H1 (cell line): ENCODE results near the gene RDH16. TPM values are rescaled to one million over a fixed set of nuclear protein-coding genes. Genes with fewer than 3 reads are reported as not detected.

ENCODE experiments used
- CTCF ChIA-PET: fragments of 300-600 bp; sonication (Branson Sonifier 250); formaldehyde crosslinking; loops from one replicate; lab custom pipeline; 2021; ENCODE audit not compliant: partially characterized antibody; lab: Charles Lee
- POLR2A ChIA-PET: fragments of 300-600 bp; sonication (Branson Sonifier 250); formaldehyde crosslinking; loops from one replicate; lab custom pipeline; 2021; ENCODE audit warnings: inconsistent platforms; ENCODE audit not compliant: partially characterized antibody; lab: Charles Lee
- DNase-seq, 2 experiments: peaks; one replicate each; pipeline versions ENCODE4 v3.0.0 to v3.0.0-alpha.2; 2010 to 2022; ENCODE audit warnings: low spot score in 2 of 2, low read depth in 1 of 2, mixed read lengths in 1 of 2
- FAIRE-seq: peaks from 2 replicates; lab custom pipeline; 2011; peaks lifted over from hg19 to GRCh38; lab: Jason Lieb, UNC
- H2AFZ ChIP-seq: 2 replicates; pipeline ENCODE4 v1.8.1; 2012; ENCODE audit warnings: low read length, inconsistent platforms
- H2AK5ac ChIP-seq: 2 replicates; pipeline ENCODE4 v1.6.1; 2013; ENCODE audit warnings: low read depth, low read length
- H2BK120ac ChIP-seq: replicated peaks from 2 replicates; pipeline ENCODE3; 2013; ENCODE audit warnings: low read depth, low read length, inconsistent platforms
- H2BK12ac ChIP-seq: 2 replicates; pipeline ENCODE4 v1.6.1; 2013; ENCODE audit warnings: low read depth, low read length
- H2BK15ac ChIP-seq: 2 replicates; pipeline ENCODE4 v1.6.1; 2013; ENCODE audit warnings: low read length
- H2BK20ac ChIP-seq: 2 replicates; pipeline ENCODE4 v1.6.1; 2013; ENCODE audit warnings: low read length
- H2BK5ac ChIP-seq: 2 replicates; pipeline ENCODE4 v1.6.1; 2013; ENCODE audit warnings: low read depth, low read length
- H3K14ac ChIP-seq: 2 replicates; pipeline ENCODE4 v1.6.1; 2013; ENCODE audit warnings: inconsistent platforms; ENCODE audit not compliant: insufficient read length
- H3K18ac ChIP-seq: 2 replicates; pipeline ENCODE4 v1.6.1; 2013; ENCODE audit warnings: low read length; ENCODE audit errors: extremely low read depth
- H3K23ac ChIP-seq: 2 replicates; pipeline ENCODE4 v1.6.1; 2013; ENCODE audit warnings: inconsistent platforms; ENCODE audit not compliant: insufficient read length
- H3K23me2 ChIP-seq: 2 replicates; pipeline ENCODE4 v1.6.1; 2013; ENCODE audit warnings: low read depth, low read length
- H3K27ac ChIP-seq: 2 replicates; pipeline ENCODE4 v1.6.1; 2011; ENCODE audit warnings: low read depth, low read length, inconsistent platforms
- H3K27me3 ChIP-seq, 4 experiments: replicated peaks in 1 of 4; 1 replicate in 1 of 4; 2 replicates in 3 of 4; pipeline versions ENCODE4 v1.6.1 to v1.8.1; 2011 to 2013; ENCODE audit warnings: low read length in 3 of 4, mild to moderate bottlenecking in 3 of 4, inconsistent platforms in 2 of 4, mixed read lengths in 2 of 4, moderate library complexity in 1 of 4; ENCODE audit not compliant: control insufficient read depth in 3 of 4, insufficient read depth in 3 of 4; ENCODE audit errors: extremely low read depth in 1 of 4
- H3K36me3 ChIP-seq, 4 experiments: 2 replicates each; pipeline versions ENCODE4 v1.6.1 to v1.8.1; 2011 to 2013; ENCODE audit warnings: mild to moderate bottlenecking in 4 of 4, low read length in 3 of 4, moderate library complexity in 2 of 4, control low read depth in 1 of 4, inconsistent platforms in 1 of 4; ENCODE audit not compliant: insufficient read depth in 4 of 4, control insufficient read depth in 2 of 4
- H3K4ac ChIP-seq: replicated peaks from 2 replicates; pipeline ENCODE3; 2013; ENCODE audit warnings: low read length, low read depth, mixed read lengths, inconsistent platforms; ENCODE audit not compliant: insufficient read length
- H3K4me1 ChIP-seq, 4 experiments: replicated peaks in 1 of 4; 1 replicate in 1 of 4; 2 replicates in 3 of 4; pipeline versions ENCODE4 v1.6.1 to v1.8.1; 2011 to 2013; ENCODE audit warnings: low read length in 3 of 4, inconsistent platforms in 2 of 4, mixed read lengths in 1 of 4; ENCODE audit not compliant: insufficient read depth in 4 of 4, control insufficient read depth in 3 of 4
- H3K4me2 ChIP-seq, 2 experiments: 2 replicates each; pipeline versions ENCODE4 v1.6.1 to v1.8.1; 2011 to 2013; ENCODE audit warnings: low read depth in 2 of 2, low read length in 2 of 2, control low read depth in 1 of 2, inconsistent platforms in 1 of 2, mild to moderate bottlenecking in 1 of 2; ENCODE audit not compliant: insufficient read depth in 1 of 2
- H3K4me3 ChIP-seq, 4 experiments: fragments of 200-600, 300-600 bp in 1 of 4; sonication (generic), shearing (Covaris generic), sonication (Bioruptor Twin) in 1 of 4; 2 replicates each; pipeline versions ENCODE4 v1.5.1 to v1.8.1; 2011 to 2016; ENCODE audit warnings: low read length in 4 of 4, low read depth in 3 of 4, control low read depth in 2 of 4, inconsistent platforms in 2 of 4, mild to moderate bottlenecking in 2 of 4, mixed read lengths in 1 of 4, moderate library complexity in 1 of 4; ENCODE audit not compliant: insufficient read depth in 2 of 4; ENCODE audit errors: extremely low read depth in 1 of 4
- H3K56ac ChIP-seq: replicated peaks from 2 replicates; pipeline ENCODE3; 2013; ENCODE audit warnings: low read depth, mild to moderate bottlenecking, mixed read lengths, low read length, inconsistent platforms; ENCODE audit not compliant: insufficient read length
- H3K79me1 ChIP-seq: 2 replicates; pipeline ENCODE4 v1.6.1; 2013; ENCODE audit warnings: low read depth, low read length, control low read depth
- H3K79me2 ChIP-seq, 2 experiments: 2 replicates each; pipeline versions ENCODE4 v1.6.1 to v1.8.1; 2012 to 2013; ENCODE audit warnings: low read length in 2 of 2, mild to moderate bottlenecking in 2 of 2, inconsistent platforms in 1 of 2; ENCODE audit not compliant: insufficient read depth in 2 of 2, control insufficient read depth in 1 of 2
- H3K9ac ChIP-seq, 4 experiments: replicated peaks in 1 of 4; 1 replicate in 1 of 4; 2 replicates in 3 of 4; pipeline versions ENCODE4 v1.6.1 to v1.8.1; 2011 to 2013; ENCODE audit warnings: low read depth in 3 of 4, low read length in 3 of 4, control low read depth in 2 of 4, mild to moderate bottlenecking in 2 of 4, moderate library complexity in 2 of 4, inconsistent platforms in 1 of 4; ENCODE audit errors: extremely low read depth in 1 of 4
- H3K9me3 ChIP-seq, 2 experiments: 2 replicates each; pipeline versions ENCODE4 v1.6.1 to v1.8.1; 2012 to 2013; ENCODE audit warnings: mild to moderate bottlenecking in 2 of 2, moderate library complexity in 2 of 2, control low read depth in 1 of 2, inconsistent platforms in 1 of 2, low read depth in 1 of 2, low read length in 1 of 2, mixed read lengths in 1 of 2; ENCODE audit not compliant: insufficient read depth in 2 of 2
- H4K20me1 ChIP-seq, 2 experiments: replicated peaks in 1 of 2; 2 replicates each; pipeline versions ENCODE3 to v1.8.1; 2011 to 2013; ENCODE audit warnings: inconsistent platforms in 2 of 2, low read length in 2 of 2, mild to moderate bottlenecking in 1 of 2; ENCODE audit not compliant: insufficient read depth in 2 of 2, control insufficient read depth in 1 of 2
- H4K5ac ChIP-seq: 2 replicates; pipeline ENCODE4 v1.6.1; 2013; ENCODE audit warnings: low read length, low read depth, mixed read lengths, inconsistent platforms; ENCODE audit not compliant: insufficient read length
- H4K8ac ChIP-seq: 2 replicates; pipeline ENCODE4 v1.8.0; 2013; ENCODE audit warnings: mild to moderate bottlenecking, moderate library complexity, low read length, inconsistent platforms; ENCODE audit not compliant: insufficient read depth; ENCODE audit errors: extremely low read depth
- H4K91ac ChIP-seq: replicated peaks from 2 replicates; pipeline ENCODE3; 2013; ENCODE audit warnings: low read length, mixed read lengths, inconsistent platforms; ENCODE audit not compliant: insufficient read length
- CHD2 ChIP-seq: IDR thresholded peaks from 2 replicates; pipeline ENCODE4 v1.6.1; 2012; ENCODE audit warnings: low read length, improper control_type of control experiment
- SIX5 ChIP-seq: IDR thresholded peaks from 2 replicates; pipeline ENCODE4 v1.6.1; 2011; ENCODE audit warnings: mild to moderate bottlenecking, low read depth, low read length
- TEAD4 ChIP-seq: IDR thresholded peaks from 2 replicates; pipeline ENCODE4 v1.6.1; 2012; ENCODE audit warnings: low read depth, low read length, inconsistent platforms, mixed read lengths
- WGBS, 2 experiments: shearing (Covaris generic) in 1 of 2; methylation state at CpG; one replicate each; pipeline versions ENCODE4 v1.1.6 to v1.1.7; 2013 to 2015; ENCODE audit warnings: low lambda C conversion rate in 2 of 2, mixed read lengths in 2 of 2, inconsistent platforms in 1 of 2, low coverage in 1 of 2, missing lambda C conversion rate in 1 of 2; ENCODE audit not compliant: insufficient replicate concordance in 2 of 2, insufficient coverage in 1 of 2, insufficient read length in 1 of 2; ENCODE audit errors: extremely low coverage in 1 of 2, missing lambda C conversion rate in 1 of 2; 5-methylcytosine and 5-hydroxymethylcytosine counted together
- polyA plus RNA-seq, 7 experiments: library from polyadenylated mRNA; depleted of rRNA in 3 of 7; stranded (reverse) in 5 of 7; unstranded in 2 of 7; fragments of >200 nt in 5 of 7; fragments of 200-250 nt in 2 of 7; gene quantifications; 1 replicate in 5 of 7; 2 replicates in 1 of 7; 4 replicates in 1 of 7; pipeline versions ENCODE4 v1.2.1 to v1.2.3, GENCODE V29; 2011 to 2013; ENCODE audit warnings: missing spikeins in 2 of 7, mixed read lengths in 2 of 7
- total RNA-seq: library from RNA; stranded (reverse); fragmentation: NEBNext Ultra II Directional; extraction: Animal tissue kit (Norgen Biotek cat#: 25700); gene quantifications from 2 replicates; pipeline ENCODE4 v1.2.1, GENCODE V29; 2021

RDH16 gene
- total and polyA plus RNA-seq, 2 of the 8 experiments (the other 6 are each of a cell fraction or from before 2014, with no cell fraction given): 0.30 to 0.79 TPM

DNA sequence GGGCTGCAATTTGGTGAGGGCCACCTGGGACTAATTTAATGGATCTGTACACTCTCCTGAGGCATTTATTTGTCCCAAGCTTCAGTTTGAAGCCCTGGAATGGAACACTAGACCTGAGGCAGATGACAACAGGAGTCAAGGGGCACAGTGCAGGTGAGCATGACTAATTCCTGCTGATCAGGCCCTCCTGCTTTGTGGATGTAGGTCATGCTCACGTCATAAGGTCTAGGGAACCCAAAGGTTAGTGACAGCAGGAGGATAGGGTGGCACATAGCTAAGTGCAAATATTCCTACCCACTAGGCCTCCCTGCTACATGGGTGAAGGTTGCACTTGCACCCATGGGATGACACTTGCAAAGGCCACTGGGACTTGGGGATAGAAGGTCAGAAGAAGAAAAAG, 54.0 kb downstream of the RDH16 start:
- H3K4ac ChIP-seq: no peak overlapping the region
- DNase-seq (no peak), FAIRE-seq (no peak)
- H3K9ac ChIP-seq: no peak overlapping the region
- no peaks in the 10 kb centered on the region for H3K4me1 ChIP-seq
- H2BK5ac ChIP-seq: no peak overlapping the region
- WGBS, 2 experiments: 28% methylated on average over 1 of the region's 1 CpG; no CpG with 5 or more reads in 1 of the 2 experiments
- no peaks in the 10 kb centered on the region for H3K27me3 ChIP-seq
- no peak overlapping the region for H3K18ac ChIP-seq
- H4K8ac ChIP-seq: no peak overlapping the region
- CTCF ChIA-PET: interaction anchor here (0.6 to 0.7 kb wide), 2 partner anchors 9 to 33 kb away, joined by 3 to 4 read pairs; no protein-coding TSS in a partner anchor
- no peak overlapping the region for H4K91ac ChIP-seq
- H3K23ac ChIP-seq: no peak overlapping the region
- no peaks in the 10 kb centered on the region for H3K36me3 ChIP-seq
- no peak overlapping the region for H3K4me3 ChIP-seq
- H2BK120ac ChIP-seq: no peak overlapping the region
- H3K23me2 ChIP-seq: no peaks in the 10 kb centered on the region
- no peak overlapping the region for H2AFZ ChIP-seq
- H3K56ac ChIP-seq: no peak overlapping the region
- H2BK12ac ChIP-seq: no peak overlapping the region
- H4K5ac ChIP-seq: no peak overlapping the region
- no peaks in the 10 kb centered on the region for H4K20me1 ChIP-seq
- H2BK15ac ChIP-seq: no peak overlapping the region
- no peak overlapping the region for H3K14ac ChIP-seq
- no peak for TF ChIP-seq SIX5
- no peak for TF ChIP-seq CHD2
- TF ChIP-seq TEAD4: no peak
- TF ChIP-seq, all 59 proteins: peak for 0
- POLR2A ChIA-PET: no interaction called here
- Histone ChIP-seq H2BK20ac (no peak overlapping the region), H3K9me3 (peaks cover 56 to 62% of the 10 kb centered on the region in 2 experiments), H2AK5ac (no peak overlapping the region), H3K79me1 (no peaks in the 10 kb centered on the region), H3K4me2 (no peak overlapping the region), H3K27ac (no peak overlapping the region), H3K79me2 (no peaks in the 10 kb centered on the region)

Other genes starting within 250 kb of the RDH16 start
- 1,027 and 1,063 TPM in 2 replicates for gene NACA, start 232.3 kb downstream of the RDH16 start, total RNA-seq
- gene NACA, start 232.3 kb downstream of the RDH16 start, polyA plus RNA-seq (2011; rRNA removed): 225 and 511 TPM in 2 replicates
- gene PRIM1, start 205.3 kb downstream of the RDH16 start, total RNA-seq: 52.4 and 57.9 TPM in 2 replicates
- 38.6 and 61.9 TPM in 2 replicates for gene PRIM1, start 205.3 kb downstream of the RDH16 start, polyA plus RNA-seq (2011; rRNA removed)
- gene HSD17B6, start 194.3 kb downstream of the RDH16 start, total RNA-seq: 4.2 and 4.9 TPM in 2 replicates
- 2.2 and 4.1 TPM in 2 replicates for gene HSD17B6, start 194.3 kb downstream of the RDH16 start, polyA plus RNA-seq (2011; rRNA removed)
- not detected in 2 replicates for gene SDR9C7, start 23.2 kb downstream of the RDH16 start, total RNA-seq
- gene SDR9C7, start 23.2 kb downstream of the RDH16 start, polyA plus RNA-seq (2011; rRNA removed): 0.11 TPM in 1 of 2 replicates, not detected in the other
- gene ZBTB39, start 48.9 kb upstream of the RDH16 start, total RNA-seq: 24.5 and 25.0 TPM in 2 replicates
- 19.3 and 21.0 TPM in 2 replicates for gene ZBTB39, start 48.9 kb upstream of the RDH16 start, polyA plus RNA-seq (2011; rRNA removed)
- 9.7 and 11.7 TPM in 2 replicates for gene TAC3, start 58.9 kb upstream of the RDH16 start, total RNA-seq
- 36.0 and 45.3 TPM in 2 replicates for gene TAC3, start 58.9 kb upstream of the RDH16 start, polyA plus RNA-seq (2011; rRNA removed)
- gene MYO1A, start 92.5 kb upstream of the RDH16 start, total RNA-seq: 0.52 and 0.54 TPM in 2 replicates
- gene MYO1A, start 92.5 kb upstream of the RDH16 start, polyA plus RNA-seq (2011; rRNA removed): 0.60 and 0.77 TPM in 2 replicates
- gene NEMP1, start 121.2 kb upstream of the RDH16 start, total RNA-seq: 41.6 and 43.2 TPM in 2 replicates
- gene NEMP1, start 121.2 kb upstream of the RDH16 start, polyA plus RNA-seq (2011; rRNA removed): 21.3 and 30.1 TPM in 2 replicates
- gene NAB2, start 131.5 kb upstream of the RDH16 start, total RNA-seq: 20.6 and 20.9 TPM in 2 replicates
- gene NAB2, start 131.5 kb upstream of the RDH16 start, polyA plus RNA-seq (2011; rRNA removed): 23.5 and 30.8 TPM in 2 replicates
- 26.8 and 32.9 TPM in 2 replicates for gene STAT6, start 153.8 kb upstream of the RDH16 start, total RNA-seq
- gene STAT6, start 153.8 kb upstream of the RDH16 start, polyA plus RNA-seq (2011; rRNA removed): 38.7 and 52.2 TPM in 2 replicates
- 92.5 and 99.1 TPM in 2 replicates for gene LRP1, start 170.9 kb upstream of the RDH16 start, total RNA-seq
- 35.3 and 59.0 TPM in 2 replicates for gene LRP1, start 170.9 kb upstream of the RDH16 start, polyA plus RNA-seq (2011; rRNA removed)
- not detected in 2 replicates for gene LRP1-AS, start 190.0 kb upstream of the RDH16 start, total RNA-seq
- gene LRP1-AS, start 190.0 kb upstream of the RDH16 start, polyA plus RNA-seq (2011; rRNA removed): not detected in 2 replicates